Measurements from ENCODE around the gene CENPX. TPM values are rescaled to one million over a fixed set of nuclear protein-coding genes. Genes with fewer than 3 reads are reported as not detected.

CENPX gene
- total and polyA plus RNA-seq, 2 of the 13 experiments (the other 11 are each of a cell fraction or from before 2014, with no cell fraction given) = 92.7 to 170 TPM

DNA sequence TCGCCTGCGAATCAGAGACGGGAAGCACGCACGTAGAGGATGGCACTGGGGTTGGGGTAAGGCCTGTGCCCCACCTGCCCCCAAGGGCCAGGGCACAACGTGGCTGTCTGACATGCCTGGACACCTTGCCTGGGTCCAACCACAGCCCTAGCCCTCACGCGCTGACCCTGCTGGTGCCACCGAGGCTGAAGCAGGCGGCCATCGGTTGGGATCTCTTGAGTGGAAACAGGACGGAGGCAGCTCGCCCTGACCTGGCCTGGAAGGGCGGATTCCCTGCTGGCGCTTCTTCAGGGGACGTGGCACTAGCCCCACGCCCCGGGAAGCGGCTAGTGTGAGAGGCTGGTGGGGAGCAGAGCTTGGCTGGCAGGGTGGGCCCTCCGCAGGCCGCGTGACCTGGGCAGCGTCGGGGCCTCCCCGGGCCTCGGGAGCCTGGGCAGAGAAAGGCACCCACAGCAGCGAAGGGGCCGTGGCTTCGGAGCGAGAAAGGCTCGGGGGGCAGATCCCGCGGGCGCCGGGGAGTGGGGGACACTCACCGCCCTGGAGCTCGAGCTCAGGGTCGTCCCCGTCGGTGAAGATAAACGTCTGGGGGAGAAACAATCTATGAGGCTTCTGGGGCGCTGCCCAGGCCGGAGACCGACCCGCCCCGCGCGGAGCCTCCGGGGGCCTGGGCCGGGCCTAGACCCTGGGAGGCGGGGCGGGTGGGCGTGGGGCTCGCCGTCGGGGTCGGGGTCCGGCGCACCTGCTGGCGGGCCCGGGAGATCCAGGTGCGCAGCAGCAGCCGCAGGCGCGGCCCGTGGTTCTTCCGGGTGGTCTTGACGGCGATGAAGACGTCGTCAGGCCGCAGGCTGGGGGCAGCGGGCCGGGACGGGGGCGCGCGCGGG, 28.3 kb upstream of the CENPX start (continued):
- TF ChIP-seq, protein P1, sequence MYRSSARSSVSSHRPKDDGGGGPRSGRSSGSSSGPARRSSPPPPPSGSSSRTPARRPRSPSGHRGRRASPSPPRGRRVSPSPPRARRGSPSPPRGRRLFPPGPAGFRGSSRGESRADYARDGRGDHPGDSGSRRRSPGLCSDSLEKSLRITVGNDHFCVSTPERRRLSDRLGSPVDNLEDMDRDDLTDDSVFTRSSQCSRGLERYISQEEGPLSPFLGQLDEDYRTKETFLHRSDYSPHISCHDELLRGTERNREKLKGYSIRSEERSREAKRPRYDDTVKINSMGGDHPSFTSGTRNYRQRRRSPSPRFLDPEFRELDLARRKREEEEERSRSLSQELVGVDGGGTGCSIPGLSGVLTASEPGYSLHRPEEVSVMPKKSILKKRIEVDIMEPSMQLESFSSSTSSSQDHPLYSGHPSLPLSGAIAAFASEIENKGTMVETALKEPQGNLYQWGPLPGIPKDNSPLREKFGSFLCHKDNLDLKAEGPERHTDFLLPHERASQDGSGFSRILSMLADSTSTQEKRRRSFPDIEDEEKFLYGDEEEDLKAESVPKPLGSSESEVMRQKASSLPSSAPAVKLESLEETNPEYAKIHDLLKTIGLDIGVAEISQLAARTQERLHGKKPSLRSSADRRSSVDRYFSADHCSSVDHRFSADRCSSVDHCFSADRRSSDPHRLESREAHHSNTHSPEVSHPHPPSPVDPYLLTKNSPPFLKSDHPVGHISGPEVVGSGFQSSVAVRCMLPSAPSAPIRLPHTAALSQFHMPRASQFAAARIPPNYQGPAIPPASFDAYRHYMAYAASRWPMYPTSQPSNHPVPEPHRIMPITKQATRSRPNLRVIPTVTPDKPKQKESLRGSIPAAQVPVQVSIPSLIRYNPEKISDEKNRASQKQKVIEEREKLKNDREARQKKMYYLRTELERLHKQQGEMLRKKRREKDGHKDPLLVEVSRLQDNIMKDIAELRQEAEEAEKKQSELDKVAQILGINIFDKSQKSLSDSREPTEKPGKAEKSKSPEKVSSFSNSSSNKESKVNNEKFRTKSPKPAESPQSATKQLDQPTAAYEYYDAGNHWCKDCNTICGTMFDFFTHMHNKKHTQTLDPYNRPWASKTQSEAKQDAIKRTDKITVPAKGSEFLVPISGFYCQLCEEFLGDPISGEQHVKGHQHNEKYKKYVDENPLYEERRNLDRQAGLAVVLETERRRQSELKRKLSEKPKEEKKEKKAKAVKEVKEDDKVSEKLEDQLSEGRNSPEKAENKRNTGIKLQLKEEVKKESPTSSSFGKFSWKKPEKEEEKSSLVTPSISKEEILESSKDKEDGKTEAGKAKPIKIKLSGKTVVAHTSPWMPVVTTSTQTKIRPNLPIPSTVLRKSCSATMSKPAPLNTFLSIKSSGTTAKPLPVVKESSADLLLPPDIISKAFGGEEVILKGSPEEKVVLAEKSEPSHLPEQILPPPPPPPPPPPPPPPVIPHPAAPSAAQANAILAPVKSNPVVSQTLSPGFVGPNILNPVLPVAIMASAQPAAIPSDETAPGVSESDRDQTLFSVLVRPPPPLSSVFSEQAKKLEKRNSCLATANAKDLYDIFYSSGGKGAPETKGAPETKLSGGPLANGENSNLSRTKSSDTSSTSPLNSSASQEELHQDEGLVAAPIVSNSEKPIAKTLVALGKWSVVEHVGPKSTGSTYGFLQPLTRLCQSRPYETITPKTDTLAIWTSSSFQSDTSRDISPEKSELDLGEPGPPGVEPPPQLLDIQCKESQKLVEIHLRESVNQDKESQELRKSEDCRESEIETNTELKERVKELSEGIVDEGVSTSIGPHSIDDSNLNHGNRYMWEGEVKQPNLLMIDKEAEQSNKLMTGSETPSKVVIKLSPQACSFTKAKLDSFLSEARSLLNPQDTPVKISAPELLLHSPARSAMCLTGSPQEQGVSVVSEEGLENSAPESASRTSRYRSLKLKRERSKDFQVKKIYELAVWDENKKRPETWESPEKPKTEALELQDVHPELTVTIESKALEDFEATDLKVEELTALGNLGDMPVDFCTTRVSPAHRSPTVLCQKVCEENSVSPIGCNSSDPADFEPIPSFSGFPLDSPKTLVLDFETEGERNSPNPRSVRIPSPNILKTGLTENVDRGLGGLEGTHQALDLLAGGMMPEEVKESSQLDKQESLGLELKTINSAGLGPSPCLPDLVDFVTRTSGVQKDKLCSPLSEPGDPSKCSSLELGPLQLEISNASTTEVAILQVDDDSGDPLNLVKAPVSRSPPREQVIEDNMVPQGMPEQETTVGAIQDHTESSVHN (CRISPR knock-in tag; IDR thresholded peaks at IDR 0.05) = no peak
- TF ChIP-seq, protein P2, sequence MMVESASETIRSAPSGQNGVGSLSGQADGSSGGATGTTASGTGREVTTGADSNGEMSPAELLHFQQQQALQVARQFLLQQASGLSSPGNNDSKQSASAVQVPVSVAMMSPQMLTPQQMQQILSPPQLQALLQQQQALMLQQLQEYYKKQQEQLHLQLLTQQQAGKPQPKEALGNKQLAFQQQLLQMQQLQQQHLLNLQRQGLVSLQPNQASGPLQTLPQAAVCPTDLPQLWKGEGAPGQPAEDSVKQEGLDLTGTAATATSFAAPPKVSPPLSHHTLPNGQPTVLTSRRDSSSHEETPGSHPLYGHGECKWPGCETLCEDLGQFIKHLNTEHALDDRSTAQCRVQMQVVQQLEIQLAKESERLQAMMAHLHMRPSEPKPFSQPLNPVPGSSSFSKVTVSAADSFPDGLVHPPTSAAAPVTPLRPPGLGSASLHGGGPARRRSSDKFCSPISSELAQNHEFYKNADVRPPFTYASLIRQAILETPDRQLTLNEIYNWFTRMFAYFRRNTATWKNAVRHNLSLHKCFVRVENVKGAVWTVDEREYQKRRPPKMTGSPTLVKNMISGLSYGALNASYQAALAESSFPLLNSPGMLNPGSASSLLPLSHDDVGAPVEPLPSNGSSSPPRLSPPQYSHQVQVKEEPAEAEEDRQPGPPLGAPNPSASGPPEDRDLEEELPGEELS (CRISPR knock-in tag; IDR thresholded peaks at IDR 0.05) = no peak
- TF ChIP-seq, protein P3, sequence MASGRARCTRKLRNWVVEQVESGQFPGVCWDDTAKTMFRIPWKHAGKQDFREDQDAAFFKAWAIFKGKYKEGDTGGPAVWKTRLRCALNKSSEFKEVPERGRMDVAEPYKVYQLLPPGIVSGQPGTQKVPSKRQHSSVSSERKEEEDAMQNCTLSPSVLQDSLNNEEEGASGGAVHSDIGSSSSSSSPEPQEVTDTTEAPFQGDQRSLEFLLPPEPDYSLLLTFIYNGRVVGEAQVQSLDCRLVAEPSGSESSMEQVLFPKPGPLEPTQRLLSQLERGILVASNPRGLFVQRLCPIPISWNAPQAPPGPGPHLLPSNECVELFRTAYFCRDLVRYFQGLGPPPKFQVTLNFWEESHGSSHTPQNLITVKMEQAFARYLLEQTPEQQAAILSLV (CRISPR knock-in tag; IDR thresholded peaks at IDR 0.05; ENCODE audit: borderline replicate concordance) = peak; percentile 68; the same call in 1 of the 2 replicates
- TF ChIP-seq POGZ (CRISPR knock-in tag; IDR thresholded peaks at IDR 0.05) (no peak), ZSCAN31 (CRISPR knock-in tag; IDR thresholded peaks at IDR 0.05; ENCODE audit: low read depth) (peak; percentile 72; the same call in 1 of the 2 replicates), MAFF (IDR thresholded peaks at IDR 0.05; ENCODE audit: low read depth, low read length) (no peak), ZNF564 (CRISPR knock-in tag; IDR thresholded peaks at IDR 0.05) (no peak), KAT2B (IDR thresholded peaks at IDR 0.05; ENCODE audit: borderline replicate concordance, low read depth, low read length) (no peak), ZEB1 (IDR thresholded peaks at IDR 0.05; ENCODE audit: insufficient replicate concordance, low read depth) (no peak), ZNF619 (CRISPR knock-in tag; IDR thresholded peaks at IDR 0.05) (0 out of 2 replicates have a peak, but pooled peaks have one; percentile 51)
- TF ChIP-seq, protein P4, sequence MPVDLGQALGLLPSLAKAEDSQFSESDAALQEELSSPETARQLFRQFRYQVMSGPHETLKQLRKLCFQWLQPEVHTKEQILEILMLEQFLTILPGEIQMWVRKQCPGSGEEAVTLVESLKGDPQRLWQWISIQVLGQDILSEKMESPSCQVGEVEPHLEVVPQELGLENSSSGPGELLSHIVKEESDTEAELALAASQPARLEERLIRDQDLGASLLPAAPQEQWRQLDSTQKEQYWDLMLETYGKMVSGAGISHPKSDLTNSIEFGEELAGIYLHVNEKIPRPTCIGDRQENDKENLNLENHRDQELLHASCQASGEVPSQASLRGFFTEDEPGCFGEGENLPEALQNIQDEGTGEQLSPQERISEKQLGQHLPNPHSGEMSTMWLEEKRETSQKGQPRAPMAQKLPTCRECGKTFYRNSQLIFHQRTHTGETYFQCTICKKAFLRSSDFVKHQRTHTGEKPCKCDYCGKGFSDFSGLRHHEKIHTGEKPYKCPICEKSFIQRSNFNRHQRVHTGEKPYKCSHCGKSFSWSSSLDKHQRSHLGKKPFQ (CRISPR knock-in tag; IDR thresholded peaks at IDR 0.05; ENCODE audit: insufficient replicate concordance) = no peak
- TF ChIP-seq, protein P5, sequence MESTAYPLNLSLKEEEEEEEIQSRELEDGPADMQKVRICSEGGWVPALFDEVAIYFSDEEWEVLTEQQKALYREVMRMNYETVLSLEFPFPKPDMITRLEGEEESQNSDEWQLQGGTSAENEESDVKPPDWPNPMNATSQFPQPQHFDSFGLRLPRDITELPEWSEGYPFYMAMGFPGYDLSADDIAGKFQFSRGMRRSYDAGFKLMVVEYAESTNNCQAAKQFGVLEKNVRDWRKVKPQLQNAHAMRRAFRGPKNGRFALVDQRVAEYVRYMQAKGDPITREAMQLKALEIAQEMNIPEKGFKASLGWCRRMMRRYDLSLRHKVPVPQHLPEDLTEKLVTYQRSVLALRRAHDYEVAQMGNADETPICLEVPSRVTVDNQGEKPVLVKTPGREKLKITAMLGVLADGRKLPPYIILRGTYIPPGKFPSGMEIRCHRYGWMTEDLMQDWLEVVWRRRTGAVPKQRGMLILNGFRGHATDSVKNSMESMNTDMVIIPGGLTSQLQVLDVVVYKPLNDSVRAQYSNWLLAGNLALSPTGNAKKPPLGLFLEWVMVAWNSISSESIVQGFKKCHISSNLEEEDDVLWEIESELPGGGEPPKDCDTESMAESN (CRISPR knock-in tag; conservative IDR thresholded peaks at IDR 0.05) = peak; percentile 36; the same call in 1 of the 2 replicates

Measured in HepG2 (cell line).